HepG2 (cell line): ENCODE measurements around the gene TEX50.

Source experiments
- EZH2 ChIP-seq: conservative IDR thresholded peaks from 2 replicates; pipeline ENCODE4 v1.6.1; 2012; ENCODE audit warnings: mild to moderate bottlenecking, low read depth, low read length, moderate library complexity
- POLR2A ChIP-seq, 2 experiments: IDR thresholded peaks; 2 replicates each; pipeline ENCODE4 v1.6.1; 2011; ENCODE audit warnings: low read depth in 2 of 2, low read length in 2 of 2, mild to moderate bottlenecking in 1 of 2, moderate library complexity in 1 of 2; ENCODE audit not compliant: insufficient read depth in 1 of 2
- POLR2AphosphoS5 ChIP-seq: IDR thresholded peaks from 2 replicates; pipeline ENCODE4 v1.6.1; 2012; ENCODE audit warnings: low read depth, low read length
- SNRNP70 ChIP-seq: fragments of 200-400 bp; formaldehyde crosslinking; IDR thresholded peaks from 2 replicates; pipeline ENCODE4 v1.6.1; 2017; ENCODE audit warnings: mild to moderate bottlenecking, low read depth, low read length, moderate library complexity
- ZBTB2 ChIP-seq: sonication (generic); formaldehyde crosslinking; IDR thresholded peaks from 2 replicates; pipeline ENCODE4 v1.8.0; 2022; ENCODE audit warnings: low read depth, missing genetic modification reagents
- TF ChIP-seq, protein P1 (sequence below): sonication (generic); formaldehyde crosslinking; IDR thresholded peaks from 2 replicates; pipeline ENCODE4 v1.5.0; 2020; ENCODE audit warnings: mild to moderate bottlenecking, missing genetic modification reagents, moderate library complexity

DNA sequence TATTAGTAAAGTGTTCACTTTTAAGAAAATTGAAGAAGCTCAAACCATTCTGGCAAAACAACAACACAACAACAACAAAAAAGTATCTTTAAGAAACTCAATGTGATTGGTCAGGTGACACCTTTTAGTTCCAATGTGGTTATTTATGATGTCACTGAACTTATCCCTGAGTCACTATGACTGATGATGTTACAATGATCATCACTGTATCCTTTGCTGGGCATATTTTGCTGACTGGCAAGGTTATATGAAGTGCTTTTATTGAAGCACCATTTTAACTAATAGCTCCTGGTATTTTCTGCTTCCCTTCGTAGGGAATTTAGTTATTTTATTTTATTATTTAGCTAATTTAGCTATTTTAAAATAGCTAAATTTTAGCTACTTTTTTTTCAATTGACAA is at the start of gene TEX50:
- no peak for TF ChIP-seq EZH2
- no peak for TF ChIP-seq POLR2AphosphoS5
- TF ChIP-seq, protein P1, sequence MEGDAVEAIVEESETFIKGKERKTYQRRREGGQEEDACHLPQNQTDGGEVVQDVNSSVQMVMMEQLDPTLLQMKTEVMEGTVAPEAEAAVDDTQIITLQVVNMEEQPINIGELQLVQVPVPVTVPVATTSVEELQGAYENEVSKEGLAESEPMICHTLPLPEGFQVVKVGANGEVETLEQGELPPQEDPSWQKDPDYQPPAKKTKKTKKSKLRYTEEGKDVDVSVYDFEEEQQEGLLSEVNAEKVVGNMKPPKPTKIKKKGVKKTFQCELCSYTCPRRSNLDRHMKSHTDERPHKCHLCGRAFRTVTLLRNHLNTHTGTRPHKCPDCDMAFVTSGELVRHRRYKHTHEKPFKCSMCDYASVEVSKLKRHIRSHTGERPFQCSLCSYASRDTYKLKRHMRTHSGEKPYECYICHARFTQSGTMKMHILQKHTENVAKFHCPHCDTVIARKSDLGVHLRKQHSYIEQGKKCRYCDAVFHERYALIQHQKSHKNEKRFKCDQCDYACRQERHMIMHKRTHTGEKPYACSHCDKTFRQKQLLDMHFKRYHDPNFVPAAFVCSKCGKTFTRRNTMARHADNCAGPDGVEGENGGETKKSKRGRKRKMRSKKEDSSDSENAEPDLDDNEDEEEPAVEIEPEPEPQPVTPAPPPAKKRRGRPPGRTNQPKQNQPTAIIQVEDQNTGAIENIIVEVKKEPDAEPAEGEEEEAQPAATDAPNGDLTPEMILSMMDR (CRISPR knock-in tag), result no peak
- no peak for TF ChIP-seq POLR2A (IDR thresholded peaks at IDR 0.05; ENCODE audit: insufficient read depth in 1 of 2, low read depth in 2 of 2, low read length in 2 of 2)
- TF ChIP-seq SNRNP70, result no peak
- no peak for TF ChIP-seq ZBTB2 (CRISPR knock-in tag)
